SK-MEL-5 (cell line): ENCODE results near the gene SLFNL1. TPM values are rescaled to one million over a fixed set of nuclear protein-coding genes. Genes with fewer than 3 reads are reported as not detected.
A peak's percentile ranks its signal among the peaks of the same experiment; 100 is the strongest.

Experiments used
- DNase-seq: peaks from one replicate; pipeline ENCODE4 v3.0.0-alpha.2; 2016; ENCODE audit warnings: low read depth, low spot score
- in situ Hi-C: cut with HindIII; loops from 2 replicates; pipeline ENCODE4 v1.10.0; 2016; ENCODE audit warnings: low sequenced_read_pairs, high pct_unique_total_duplicates, low pct_unique_long_range_greater_than_20kb
- polyA plus RNA-seq, 2 experiments: library from polyadenylated mRNA; depleted of rRNA; stranded (reverse); fragments of >200 nt; gene quantifications; 2 replicates each; pipeline ENCODE4 v1.2.3, GENCODE V29; 2015
- total RNA-seq: library from RNA; depleted of rRNA; stranded (reverse); fragments of >200 nt; shearing (Covaris generic); gene quantifications from 2 replicates; pipeline ENCODE4 v1.2.3, GENCODE V29; 2014; rRNA removed

Gene SLFNL1
- total RNA-seq: 0.05 and 0.16 TPM in 2 replicates
- not detected in 2 replicates for polyA plus RNA-seq (2015; cell fraction: cytosol; rRNA removed)
- polyA plus RNA-seq (2015; cell fraction: nucleus; rRNA removed): 0.08 and 0.23 TPM in 2 replicates

- in situ Hi-C loops: no loop called here
- DNase-seq: peak; percentile 25
Observed at GRCh38 chr1:41021526-41022308, at the start of gene SLFNL1. TSS of gene SLFNL1 (minus strand) at chr1:41021725. CDS start at chr1:41020660, 1,065 bp downstream.

GRCh38 chr1:41056907-41057306, 35.4 kb upstream of the SLFNL1 start:
- in situ Hi-C loops: no loop called here
- no peak for DNase-seq

GRCh38 chr1:41053316-41053715, 31.8 kb upstream of the SLFNL1 start:
- in situ Hi-C loops: no loop called here
- DNase-seq: no peak

- in situ Hi-C loops: no loop called here
- no peak for DNase-seq
Observed at GRCh38 chr1:41051022-41051421, 29.5 kb upstream of the SLFNL1 start.

DNA sequence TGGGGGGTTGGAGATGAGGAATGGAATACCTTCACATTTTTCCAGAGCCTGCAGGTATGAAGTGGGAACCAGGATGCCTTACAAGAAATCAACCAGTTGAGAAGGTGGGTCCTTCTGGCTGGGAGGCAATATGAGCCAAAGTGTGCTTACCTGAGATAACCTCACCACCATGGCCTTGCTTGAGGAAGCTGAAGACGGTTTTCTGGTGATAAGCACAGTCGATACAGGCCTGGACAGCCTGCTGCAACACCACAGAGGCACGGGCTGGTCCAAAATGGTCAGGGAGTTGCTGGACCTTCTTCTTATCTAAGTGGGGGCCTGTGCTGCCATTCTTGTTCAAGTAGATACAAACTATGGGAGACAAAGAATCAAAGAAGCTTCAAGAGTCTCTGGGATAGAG, 27.0 kb upstream of the SLFNL1 start:
- in situ Hi-C loops: no loop called here
- no peak for DNase-seq

DNA sequence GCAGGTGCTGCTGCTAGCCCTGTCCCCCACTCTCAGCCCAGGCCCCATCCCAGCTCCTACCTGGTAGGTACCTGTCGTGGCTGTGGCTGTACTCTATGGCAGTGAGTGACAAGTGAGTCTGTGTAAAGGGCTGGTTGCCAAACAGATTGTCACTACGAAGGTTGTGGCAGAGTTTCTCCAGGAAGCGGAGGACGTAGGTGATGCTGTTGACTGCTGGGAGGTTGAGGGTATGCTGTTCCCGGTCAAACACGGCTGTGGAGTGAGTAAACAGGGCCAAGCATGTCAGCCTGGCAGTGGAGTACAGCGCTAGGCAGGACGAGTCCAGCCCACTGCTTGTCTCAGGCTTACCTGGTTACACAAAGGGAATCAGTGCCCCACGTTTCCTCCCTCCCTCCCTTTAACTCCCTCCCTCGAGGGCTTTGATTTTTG, 24.8 kb upstream of the SLFNL1 start:
- in situ Hi-C loops: no loop called here
- DNase-seq: no peak

DNA sequence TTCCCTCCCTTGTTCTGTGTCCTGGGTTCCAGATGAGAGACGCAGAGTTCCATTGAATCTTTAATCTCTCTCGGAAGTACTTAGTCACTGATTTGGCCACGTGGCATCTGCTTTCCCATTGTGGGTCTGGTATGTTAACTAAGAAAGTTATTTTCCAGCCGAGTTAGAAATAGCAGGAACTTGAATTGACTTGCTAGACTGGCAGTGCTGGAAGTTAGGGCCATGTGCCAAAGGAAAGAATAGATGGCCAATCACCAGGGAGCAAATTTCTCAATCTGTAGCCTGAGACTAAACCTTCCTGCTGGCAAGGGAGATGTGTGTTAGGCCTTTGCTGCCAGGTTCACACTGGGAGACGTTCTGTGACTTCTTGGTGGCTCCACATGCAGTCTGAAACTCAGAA, 24.2 kb upstream of the SLFNL1 start:
- in situ Hi-C loops: no loop called here
- no peak for DNase-seq

DNA sequence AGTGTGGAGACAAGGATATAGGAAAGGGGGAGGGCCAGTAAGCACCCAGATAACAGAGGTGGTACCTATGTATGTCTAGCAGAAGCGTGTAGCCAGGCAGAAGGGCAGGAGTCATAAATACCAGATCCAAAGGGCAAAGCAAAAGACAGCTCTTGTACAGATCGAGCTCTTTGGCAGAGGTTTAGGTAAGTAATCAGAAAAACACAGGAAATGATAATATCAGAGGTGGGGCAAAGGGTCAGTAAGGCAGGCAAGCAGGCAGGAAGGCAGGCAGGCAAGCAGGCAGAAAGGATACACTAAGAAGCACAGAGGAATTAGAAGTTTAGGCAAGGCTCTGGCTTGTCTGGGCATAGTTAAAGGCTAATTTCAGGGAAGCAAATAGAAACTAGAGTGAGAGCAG, 22.7 kb upstream of the SLFNL1 start:
- in situ Hi-C loops: no loop called here

DNA sequence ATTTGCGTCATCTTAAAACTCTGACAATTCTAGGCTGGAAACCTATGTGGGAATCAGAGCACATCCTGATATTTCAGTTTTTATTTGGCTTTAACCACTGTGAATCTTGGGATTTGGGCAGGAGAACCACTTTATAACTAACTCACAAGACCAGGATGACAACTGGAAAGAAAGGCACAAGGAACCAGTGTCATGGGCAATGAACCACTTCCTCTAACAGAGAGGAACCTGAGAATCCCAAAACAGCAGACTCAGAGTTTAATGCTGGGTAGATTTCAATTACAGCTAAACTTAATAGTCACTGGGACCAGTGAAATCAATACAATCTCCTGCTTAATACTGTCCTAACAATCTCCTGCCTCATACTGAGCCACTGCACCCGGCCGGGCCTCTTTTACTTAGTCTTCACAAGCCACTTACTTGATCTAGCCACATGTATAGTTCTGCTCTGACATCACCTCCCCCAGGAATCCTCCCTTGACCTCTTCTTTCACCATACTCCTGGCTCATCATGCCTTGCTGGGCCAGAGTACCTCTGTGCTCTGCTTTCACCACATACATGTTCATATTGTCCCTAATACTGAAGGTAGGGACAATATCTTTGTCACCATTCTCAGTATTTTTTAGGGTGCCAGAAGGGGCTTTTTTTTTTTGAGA, 20.2 kb upstream of the SLFNL1 start:
- DNase-seq: no peak
- in situ Hi-C loops: no loop called here

More for the DNA sequence above, 22.7 kb upstream of the SLFNL1 start:
- DNase-seq: no peak

DNA sequence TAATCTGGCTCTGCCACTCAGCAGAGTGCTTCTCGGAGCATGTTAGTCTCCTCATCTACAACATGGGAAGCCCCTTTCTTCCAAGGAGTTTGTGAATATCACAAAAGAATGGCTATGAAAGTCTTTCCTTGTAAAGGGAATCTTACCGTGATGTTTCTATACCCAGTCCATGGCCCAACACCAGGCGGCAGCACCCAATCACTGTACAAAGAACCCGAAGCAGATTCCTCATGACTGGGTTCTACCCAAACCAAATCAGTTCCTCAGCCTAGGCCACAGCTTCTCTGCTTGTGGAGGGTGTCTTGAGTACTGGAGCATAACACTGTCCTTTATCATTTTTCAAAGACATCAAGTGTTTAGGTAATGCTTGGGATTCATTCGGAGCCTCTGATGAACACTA, 16.6 kb upstream of the SLFNL1 start:
- in situ Hi-C loops: no loop called here
- DNase-seq: peak; percentile 40

DNA sequence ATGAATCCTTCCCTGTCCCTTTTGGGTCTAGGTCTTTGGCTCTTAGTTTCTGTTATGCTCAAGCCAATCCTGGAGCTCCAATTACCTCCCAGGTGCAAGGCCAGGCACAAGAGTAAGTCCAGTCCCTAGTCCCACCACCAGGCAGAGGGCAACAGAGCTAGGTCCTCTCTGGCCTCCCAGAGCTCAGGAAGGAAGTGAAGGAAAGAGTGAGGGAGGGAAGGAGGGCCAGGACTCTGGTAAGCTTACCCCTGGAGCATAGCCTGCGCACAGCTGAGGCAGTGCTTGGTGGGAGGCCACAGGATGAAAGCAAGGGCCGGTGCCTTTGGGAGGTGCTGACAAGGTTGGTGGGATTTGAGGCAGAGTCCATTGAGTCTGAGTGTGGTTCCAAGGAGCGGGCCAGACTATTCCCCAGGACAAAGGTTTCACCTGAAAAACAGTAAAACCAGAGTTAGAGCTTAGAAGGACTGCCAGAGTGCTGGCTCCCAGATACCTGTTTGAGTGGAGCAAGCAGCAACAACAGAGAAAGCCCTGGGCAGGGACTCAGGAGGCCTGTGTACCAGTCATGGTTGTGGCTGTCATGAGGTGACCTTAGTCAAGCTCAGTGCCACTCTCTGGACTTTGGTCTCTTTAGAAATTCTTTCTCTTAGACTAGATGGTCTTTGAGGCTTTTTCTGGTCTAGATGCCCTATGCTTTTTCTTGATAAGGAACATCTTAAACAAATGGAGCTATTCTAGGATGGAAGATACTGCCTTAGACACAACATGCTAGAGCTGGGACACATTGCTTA, 15.8 kb upstream of the SLFNL1 start:
- DNase-seq: no peak
- in situ Hi-C loops: no loop called here

GRCh38 chr1:41033272-41033671, 11.7 kb upstream of the SLFNL1 start:
- in situ Hi-C loops: no loop called here
- no peak for DNase-seq

GRCh38 chr1:41032147-41032546, 10.6 kb upstream of the SLFNL1 start:
- no peak for DNase-seq
- in situ Hi-C loops: no loop called here

GRCh38 chr1:41030872-41031616, 9.5 kb upstream of the SLFNL1 start:
- DNase-seq: no peak
- in situ Hi-C loops: no loop called here

GRCh38 chr1:41028034-41028642, 6.6 kb upstream of the SLFNL1 start:
- in situ Hi-C loops: no loop called here
- DNase-seq: no peak

DNA sequence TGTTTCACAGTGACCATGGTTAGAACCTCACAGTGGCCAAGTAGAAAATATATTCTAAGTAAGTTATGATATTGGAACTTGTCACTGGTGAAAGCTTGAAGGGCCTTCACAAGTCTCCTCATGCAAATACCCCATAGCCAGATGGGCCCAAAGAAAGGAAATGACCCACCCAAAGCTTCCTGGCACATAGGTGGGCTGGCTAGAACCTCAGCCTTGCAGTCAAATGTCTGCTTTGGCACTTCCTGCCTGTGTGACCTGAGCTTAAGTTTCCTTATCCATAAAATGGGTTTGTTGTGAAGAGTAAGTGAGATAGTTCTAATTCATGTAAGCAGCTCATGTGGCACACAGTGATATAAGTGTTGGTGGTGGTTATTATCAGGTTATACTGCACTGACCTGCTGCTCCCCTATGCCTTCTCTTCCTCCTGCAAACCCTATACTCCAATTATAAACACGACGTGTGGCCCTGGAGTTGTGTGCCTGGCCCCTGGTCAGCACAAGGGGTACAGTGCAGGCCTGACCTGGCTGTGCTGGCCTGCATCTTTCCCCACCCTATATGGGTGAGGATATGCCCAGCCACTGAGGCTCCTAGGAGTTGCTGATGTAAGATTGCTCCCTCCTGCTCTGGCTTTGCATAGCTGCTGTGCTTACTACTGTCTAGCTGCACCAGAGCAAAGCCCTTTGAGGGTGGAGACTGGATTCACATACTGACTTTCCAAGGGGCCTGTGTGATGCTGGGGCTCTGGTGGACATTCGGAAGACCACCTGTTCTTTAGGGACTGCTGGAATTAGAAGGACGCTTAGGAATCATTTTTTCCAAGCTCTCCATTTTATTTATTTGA, 4.7 kb upstream of the SLFNL1 start:
- in situ Hi-C loops: no loop called here
- no peak for DNase-seq
